Cardiac fibroblast (primary cell): ENCODE results near the gene MID1.
"Not testable (repeated sequence)": the region's sequence is repeated elsewhere in the genome, so short reads cannot be mapped to it uniquely, and the experiment has no call there.

ENCODE experiments used
- DNase-seq, 2 donors: peaks; one replicate each; pipeline versions ENCODE4 v3.0.0 to v3.0.0-alpha.2; 2010; ENCODE audit warnings: low read depth in 2 of 2
- H3K4me3 ChIP-seq, 2 donors: replicated peaks in 1 of 2; 1 replicate in 1 of 2; 2 replicates in 1 of 2; pipeline ENCODE4 v1.5.1; 2011; ENCODE audit warnings: low read depth in 2 of 2, low read length in 2 of 2, mild to moderate bottlenecking in 2 of 2, moderate library complexity in 1 of 2
- TF ChIP-seq, protein P1 (sequence below): IDR thresholded peaks from one replicate; pipeline ENCODE4 v1.5.1; 2011; ENCODE audit warnings: low read depth, mild to moderate bottlenecking, low read length, inconsistent platforms

MID1 gene

DNA sequence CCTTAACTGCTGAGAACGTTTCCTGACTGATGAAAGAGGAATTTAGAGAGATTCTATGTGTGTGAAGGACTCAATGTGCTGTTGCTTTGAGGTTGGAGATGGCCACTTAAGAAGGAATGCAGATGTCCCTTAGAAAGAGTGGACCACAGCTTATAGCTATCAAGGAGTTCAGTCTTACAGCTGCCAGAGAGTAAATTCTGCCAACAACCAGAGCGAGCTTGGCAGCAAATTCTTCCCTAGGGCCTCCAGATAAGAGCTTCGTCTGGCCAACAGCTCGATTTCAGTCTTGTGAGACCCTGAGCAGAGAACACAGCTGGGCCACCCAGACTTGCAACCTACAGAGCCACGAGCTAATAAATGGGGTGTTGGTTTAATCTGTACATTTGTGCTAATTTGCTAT, 21.8 kb downstream of the MID1 start:
- H3K4me3 ChIP-seq, result no peak overlapping the region
- peak in 1 of 2 donors; percentile 89 for DNase-seq
- TF ChIP-seq, protein P1, sequence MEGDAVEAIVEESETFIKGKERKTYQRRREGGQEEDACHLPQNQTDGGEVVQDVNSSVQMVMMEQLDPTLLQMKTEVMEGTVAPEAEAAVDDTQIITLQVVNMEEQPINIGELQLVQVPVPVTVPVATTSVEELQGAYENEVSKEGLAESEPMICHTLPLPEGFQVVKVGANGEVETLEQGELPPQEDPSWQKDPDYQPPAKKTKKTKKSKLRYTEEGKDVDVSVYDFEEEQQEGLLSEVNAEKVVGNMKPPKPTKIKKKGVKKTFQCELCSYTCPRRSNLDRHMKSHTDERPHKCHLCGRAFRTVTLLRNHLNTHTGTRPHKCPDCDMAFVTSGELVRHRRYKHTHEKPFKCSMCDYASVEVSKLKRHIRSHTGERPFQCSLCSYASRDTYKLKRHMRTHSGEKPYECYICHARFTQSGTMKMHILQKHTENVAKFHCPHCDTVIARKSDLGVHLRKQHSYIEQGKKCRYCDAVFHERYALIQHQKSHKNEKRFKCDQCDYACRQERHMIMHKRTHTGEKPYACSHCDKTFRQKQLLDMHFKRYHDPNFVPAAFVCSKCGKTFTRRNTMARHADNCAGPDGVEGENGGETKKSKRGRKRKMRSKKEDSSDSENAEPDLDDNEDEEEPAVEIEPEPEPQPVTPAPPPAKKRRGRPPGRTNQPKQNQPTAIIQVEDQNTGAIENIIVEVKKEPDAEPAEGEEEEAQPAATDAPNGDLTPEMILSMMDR, result no peak

GRCh38 chrX:10597871-10598270, 22.5 kb downstream of the MID1 start:
- TF ChIP-seq, protein P1, result peak; percentile 65
- peak in 1 of 2 donors; percentile 68 for DNase-seq
- H3K4me3 ChIP-seq, result no peak overlapping the region

- H3K4me3 ChIP-seq, result no peak overlapping the region
- TF ChIP-seq, protein P1, result no peak
- DNase-seq, result no peak
Measured at GRCh38 chrX:10591363-10592335, 28.7 kb downstream of the MID1 start.

DNA sequence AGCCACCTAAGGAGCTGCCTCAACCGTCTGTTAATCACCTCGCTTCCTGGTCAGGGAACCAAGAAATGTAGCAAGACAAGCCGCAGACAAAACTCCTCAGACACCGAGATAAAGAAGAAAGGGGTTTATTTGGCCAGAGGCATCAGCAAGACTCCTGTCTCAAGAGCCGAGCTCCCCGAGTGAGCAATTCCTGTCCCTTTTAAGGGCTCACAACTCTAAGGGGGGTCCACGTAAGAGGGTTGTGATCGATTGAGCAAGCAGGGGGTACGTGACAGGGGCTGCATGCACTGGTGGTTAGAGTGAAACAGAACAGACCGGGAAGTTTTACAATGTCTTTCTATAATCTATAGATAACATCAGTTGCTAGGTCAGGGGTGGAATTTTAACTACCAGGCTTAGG, 30.6 kb downstream of the MID1 start:
- DNase-seq, H3K4me3 ChIP-seq: not testable (repeated sequence)

DNA sequence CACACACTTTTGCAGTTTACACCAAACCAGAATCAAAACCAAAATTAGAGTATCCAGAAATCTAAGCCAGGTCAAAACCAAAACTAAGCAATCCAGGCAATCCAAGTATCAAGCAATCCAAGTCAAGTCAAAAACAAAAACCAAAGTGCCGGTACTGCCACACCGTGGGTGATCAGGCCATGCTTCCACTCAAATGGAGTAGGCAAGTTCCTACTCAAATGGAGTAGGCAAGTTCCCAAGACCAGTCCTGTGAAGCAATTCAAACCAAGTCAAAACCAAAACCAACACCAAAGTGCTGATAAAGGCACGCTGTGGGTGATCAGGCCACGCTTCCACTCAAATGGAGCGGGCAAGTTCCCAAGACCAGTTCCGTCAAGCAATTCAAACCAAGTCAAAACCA, 31.3 kb downstream of the MID1 start:
- DNase-seq, result no peak
- TF ChIP-seq, protein P1, result no peak
- H3K4me3 ChIP-seq, result no peak overlapping the region

- not testable (repeated sequence) for H3K4me3 ChIP-seq, DNase-seq
Measured at GRCh38 chrX:10584882-10585281, 35.5 kb downstream of the MID1 start.

DNA sequence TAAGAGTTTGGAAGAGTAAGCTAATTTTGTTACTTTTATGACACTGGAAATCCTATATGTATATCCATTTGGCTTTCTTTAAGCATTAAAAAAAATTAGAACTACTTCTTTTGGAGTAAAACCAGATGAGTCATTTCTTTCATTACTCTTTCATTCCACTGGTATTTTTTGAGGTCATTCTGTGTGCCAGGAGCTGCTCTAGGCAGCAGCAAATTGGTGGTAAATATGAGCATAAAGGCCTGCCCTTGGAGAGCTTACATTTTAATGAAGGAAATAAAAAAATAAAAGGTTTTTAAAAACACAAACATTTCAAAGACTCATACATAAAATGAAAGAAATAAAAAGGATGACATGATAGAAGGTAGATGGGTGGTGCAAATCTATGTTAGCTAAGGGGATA, 37.4 kb downstream of the MID1 start:
- TF ChIP-seq, protein P1, result no peak
- DNase-seq, result peak; percentile 68 to 69
- no peak overlapping the region for H3K4me3 ChIP-seq
